ENCODE data around the gene CCL21. TPM values are rescaled to one million over a fixed set of nuclear protein-coding genes. Genes with fewer than 3 reads are reported as not detected.
"Not testable (repeated sequence)": the region's sequence is repeated elsewhere in the genome, so short reads cannot be mapped to it uniquely, and the experiment has no call there.

The CCL21 gene
- total and polyA plus RNA-seq, 12 donors = 1.3 to 44.5 (median 17.9) TPM

- intact Hi-C loops (cut with DNase I) = no loop called here
- TF ChIP-seq CTCF (IDR thresholded peaks at IDR 0.05) = no peak
- Histone ChIP-seq H3K36me3 (no peaks in the 10 kb centered on the region), H3K4me1 (peaks cover 0 to 8% (median 4%) of the 10 kb centered on the region in 9 donors), H3K4me3 (no peak overlapping the region), H3K27me3 (no peaks in the 10 kb centered on the region), H3K27ac (no peak overlapping the region), H3K9me3 (no peaks in the 10 kb centered on the region)
- DNase-seq (no peak), ATAC-seq (peak in 1 of 8 donors; percentile 14)
- WGBS, 2 donors = 94 to 96% methylated on average over 11 of the region's 11 CpGs
These were observed 13.2 kb upstream of the CCL21 start for GRCh38 chr9:34723141-34723540.

- DNase-seq = not testable (repeated sequence)
These were observed 9.8 kb upstream of the CCL21 start for GRCh38 chr9:34719769-34720025.

GRCh38 chr9:34719021-34719768, 9.3 kb upstream of the CCL21 start:
- H3K9me3 ChIP-seq = no peaks in the 10 kb centered on the region
- ATAC-seq (peak in 2 of 8 donors; percentile 13 to 14), DNase-seq (no peak)
- intact Hi-C loops (cut with DNase I) = no loop called here
- no peak overlapping the region for H3K4me3 ChIP-seq
- no peaks in the 10 kb centered on the region for H3K27me3 ChIP-seq
- H3K27ac ChIP-seq = no peak overlapping the region
- H3K4me1 ChIP-seq = peaks cover 0 to 15% (median 8%) of the 10 kb centered on the region in 9 donors
- no peak for TF ChIP-seq CTCF (IDR thresholded peaks at IDR 0.05)
- 90 to 97% methylated on average over 8 of the region's 8 CpGs for WGBS, 2 donors
- H3K36me3 ChIP-seq = no peaks in the 10 kb centered on the region

More at GRCh38 chr9:34719769-34720025, 9.8 kb upstream of the CCL21 start:
- H3K27me3 ChIP-seq; intact Hi-C loops (cut with DNase I); H3K27ac ChIP-seq; H3K9me3 ChIP-seq; H3K4me3 ChIP-seq; H3K36me3 ChIP-seq; ATAC-seq: not testable (repeated sequence)
- peaks cover 0 to 15% (median 8%) of the 10 kb centered on the region in 9 donors for H3K4me1 ChIP-seq

GRCh38 chr9:34717996-34718614, 8.2 kb upstream of the CCL21 start:
- Histone ChIP-seq H3K9me3 (no peaks in the 10 kb centered on the region), H3K4me1 (peaks cover 0 to 15% (median 8%) of the 10 kb centered on the region in 9 donors), H3K27ac (no peak overlapping the region), H3K4me3 (no peak overlapping the region), H3K36me3 (no peaks in the 10 kb centered on the region), H3K27me3 (no peaks in the 10 kb centered on the region)
- WGBS, 2 donors = 31 to 34% methylated on average over 3 of the region's 3 CpGs
- DNase-seq (peak in 1 of 2 donors; percentile 7), ATAC-seq (peak; percentile 9 to 49 (median 35))
- intact Hi-C loops (cut with DNase I) = no loop called here
- TF ChIP-seq CTCF (IDR thresholded peaks at IDR 0.05) = no peak

- DNase-seq = no peak
- intact Hi-C loops (cut with DNase I) = no loop called here
- Histone ChIP-seq H3K4me1 (peaks cover 0 to 15% (median 8%) of the 10 kb centered on the region in 9 donors), H3K9me3 (no peaks in the 10 kb centered on the region), H3K4me3 (no peak overlapping the region), H3K36me3 (no peaks in the 10 kb centered on the region), H3K27me3 (no peaks in the 10 kb centered on the region), H3K27ac (no peak overlapping the region)
- no peak for TF ChIP-seq CTCF (IDR thresholded peaks at IDR 0.05)
- no peak for ATAC-seq
- 82 to 83% methylated on average over 4 of the region's 4 CpGs for WGBS, 2 donors
These were observed 6.8 kb upstream of the CCL21 start for GRCh38 chr9:34716711-34717110.
